ENCODE data around the gene LRRC74A.

GRCh38 chr14:76834241-76834661, 8.0 kb downstream of the LRRC74A start:
- TF ChIP-seq CTCF (IDR thresholded peaks at IDR 0.05; ENCODE audit: poor library complexity) (no peak), EZH2 (IDR thresholded peaks at IDR 0.05; ENCODE audit: borderline replicate concordance) (no peak), EZH2phosphoT487 (IDR thresholded peaks at IDR 0.05; ENCODE audit: low read depth, severe bottlenecking, unreplicated experiment) (no peak)
